ENCODE data around the gene KLHL42. TPM values are rescaled to one million over a fixed set of nuclear protein-coding genes. Genes with fewer than 3 reads are reported as not detected.
"Not testable (repeated sequence)": the region's sequence is repeated elsewhere in the genome, so short reads cannot be mapped to it uniquely, and the experiment has no call there.

The KLHL42 gene
- total RNA-seq, 1 donor = 42.0 TPM

DNA sequence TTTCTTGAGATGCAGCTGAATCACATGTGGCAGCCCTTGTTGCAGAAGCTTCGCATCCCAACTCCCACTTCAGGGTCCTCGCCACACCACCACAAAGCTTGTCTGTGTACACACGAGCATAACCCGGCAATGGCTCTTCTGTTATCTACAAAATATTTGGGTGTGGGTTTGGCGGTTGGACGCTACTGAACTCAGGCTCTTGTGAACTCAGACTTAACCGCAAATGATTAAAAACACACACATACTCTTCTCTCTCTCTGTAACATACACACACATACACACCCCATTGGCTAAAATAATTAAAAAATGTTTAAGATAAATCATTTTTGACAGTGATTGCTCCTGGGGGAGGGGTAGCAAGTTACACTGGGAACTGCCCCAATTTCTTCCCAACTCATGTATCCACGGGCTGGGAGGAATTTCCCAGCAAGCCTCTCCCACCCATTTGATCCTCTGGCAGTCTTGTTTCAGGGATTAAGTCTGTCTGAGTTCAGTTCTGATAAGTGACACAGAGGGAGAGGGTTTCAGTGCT is 63.7 kb downstream of the KLHL42 start:
- H3K36me3 ChIP-seq (ENCODE audit: insufficient read depth, low read length) = no peaks in the 10 kb centered on the region
- H3K9me3 ChIP-seq (ENCODE audit: low read depth, low read length) = no peaks in the 10 kb centered on the region
- no peak overlapping the region for H3K27ac ChIP-seq (ENCODE audit: low read depth, low read length)
- TF ChIP-seq, protein P1, sequence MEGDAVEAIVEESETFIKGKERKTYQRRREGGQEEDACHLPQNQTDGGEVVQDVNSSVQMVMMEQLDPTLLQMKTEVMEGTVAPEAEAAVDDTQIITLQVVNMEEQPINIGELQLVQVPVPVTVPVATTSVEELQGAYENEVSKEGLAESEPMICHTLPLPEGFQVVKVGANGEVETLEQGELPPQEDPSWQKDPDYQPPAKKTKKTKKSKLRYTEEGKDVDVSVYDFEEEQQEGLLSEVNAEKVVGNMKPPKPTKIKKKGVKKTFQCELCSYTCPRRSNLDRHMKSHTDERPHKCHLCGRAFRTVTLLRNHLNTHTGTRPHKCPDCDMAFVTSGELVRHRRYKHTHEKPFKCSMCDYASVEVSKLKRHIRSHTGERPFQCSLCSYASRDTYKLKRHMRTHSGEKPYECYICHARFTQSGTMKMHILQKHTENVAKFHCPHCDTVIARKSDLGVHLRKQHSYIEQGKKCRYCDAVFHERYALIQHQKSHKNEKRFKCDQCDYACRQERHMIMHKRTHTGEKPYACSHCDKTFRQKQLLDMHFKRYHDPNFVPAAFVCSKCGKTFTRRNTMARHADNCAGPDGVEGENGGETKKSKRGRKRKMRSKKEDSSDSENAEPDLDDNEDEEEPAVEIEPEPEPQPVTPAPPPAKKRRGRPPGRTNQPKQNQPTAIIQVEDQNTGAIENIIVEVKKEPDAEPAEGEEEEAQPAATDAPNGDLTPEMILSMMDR (IDR thresholded peaks at IDR 0.05; ENCODE audit: extremely low read depth, low read depth, low read length) = no peak
- H3K79me2 ChIP-seq (ENCODE audit: insufficient read depth, low read length) = no peaks in the 10 kb centered on the region
- H4K20me1 ChIP-seq (ENCODE audit: insufficient read depth, low read length) = no peaks in the 10 kb centered on the region
- peak overlapping the region; percentile 63 for H3K4me2 ChIP-seq (ENCODE audit: insufficient read depth, low read length)
- H2AFZ ChIP-seq (ENCODE audit: low read length) = no peak overlapping the region
- DNase-seq (ENCODE audit: insufficient read length, low spot score, missing footprints) = no peak
- no peak overlapping the region for H3K4me3 ChIP-seq (ENCODE audit: insufficient read depth, low read length)
- peaks cover 8% of the 10 kb centered on the region for H3K4me1 ChIP-seq (ENCODE audit: insufficient read depth, low read length)
- H3K27me3 ChIP-seq (ENCODE audit: insufficient read depth, low read length) = no peaks in the 10 kb centered on the region

DNA sequence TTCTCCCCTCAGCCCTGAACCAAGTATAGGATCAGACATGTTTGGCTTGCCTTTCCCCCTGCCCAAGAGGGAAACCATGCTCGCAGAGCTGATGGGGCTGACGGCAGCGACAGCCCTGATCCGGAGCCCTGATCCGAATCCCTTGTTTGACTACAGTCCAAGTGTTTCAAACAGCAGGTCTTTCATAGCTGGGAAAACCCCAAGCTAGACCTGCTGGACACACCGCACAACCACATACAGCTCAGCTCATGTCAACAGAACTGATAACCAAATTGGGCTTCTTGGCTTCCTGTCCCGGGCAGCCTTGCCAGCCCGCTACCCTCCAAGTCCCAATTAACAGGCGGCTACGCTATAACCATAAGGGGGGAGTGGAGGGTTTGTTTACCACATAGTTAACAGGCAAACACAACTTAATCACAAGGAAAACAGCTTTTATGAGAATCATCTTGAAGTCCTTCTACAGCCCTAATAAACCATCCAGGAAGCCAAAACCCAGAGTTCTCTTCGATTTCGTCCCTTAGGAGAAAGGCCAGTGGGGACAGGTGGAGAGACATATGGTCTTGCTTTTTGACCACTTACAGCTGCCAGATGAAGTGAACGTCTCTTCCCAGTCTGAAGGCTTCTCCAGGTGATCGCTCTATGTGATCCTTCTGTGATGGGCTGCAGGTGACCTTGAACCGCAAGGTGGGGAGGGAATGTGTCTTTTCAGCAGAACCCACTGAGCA is 64.5 kb downstream of the KLHL42 start:
- H3K4me2 ChIP-seq (ENCODE audit: insufficient read depth, low read length) = peak overlapping the region; percentile 63
- TF ChIP-seq, protein P1 (IDR thresholded peaks at IDR 0.05; ENCODE audit: extremely low read depth, low read depth, low read length) = no peak

DNA sequence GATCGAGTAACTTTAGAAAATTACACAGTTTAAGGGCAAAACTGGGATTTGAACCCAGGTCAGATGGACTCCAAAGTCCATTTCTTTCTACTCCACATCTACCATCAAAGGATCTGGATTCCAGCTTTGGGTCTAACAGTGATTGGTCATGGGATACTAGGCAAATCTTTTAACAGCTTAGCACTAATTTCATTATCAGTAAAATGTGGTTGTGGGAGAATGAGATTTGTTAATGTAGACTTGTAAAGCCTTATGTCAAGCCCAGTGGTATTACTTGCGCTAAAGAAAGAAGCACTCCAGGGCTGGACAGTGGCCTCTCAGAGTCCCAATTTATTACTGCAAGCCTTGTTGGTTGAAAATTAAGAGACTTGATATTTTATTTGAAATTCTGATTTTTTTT is 65.2 kb downstream of the KLHL42 start:
- Histone ChIP-seq H3K36me3 (ENCODE audit: insufficient read depth, low read length) (no peaks in the 10 kb centered on the region), H3K9me3 (ENCODE audit: low read depth, low read length) (no peaks in the 10 kb centered on the region), H2AFZ (ENCODE audit: low read length) (no peak overlapping the region), H3K4me3 (ENCODE audit: insufficient read depth, low read length) (no peak overlapping the region), H3K79me2 (ENCODE audit: insufficient read depth, low read length) (no peaks in the 10 kb centered on the region), H3K4me1 (ENCODE audit: insufficient read depth, low read length) (peaks cover 8% of the 10 kb centered on the region), H3K27ac (ENCODE audit: low read depth, low read length) (no peak overlapping the region), H4K20me1 (ENCODE audit: insufficient read depth, low read length) (no peaks in the 10 kb centered on the region), H3K27me3 (ENCODE audit: insufficient read depth, low read length) (no peaks in the 10 kb centered on the region), H3K4me2 (ENCODE audit: insufficient read depth, low read length) (no peak overlapping the region)
- TF ChIP-seq, protein P1 (IDR thresholded peaks at IDR 0.05; ENCODE audit: extremely low read depth, low read depth, low read length) = no peak
- DNase-seq (ENCODE audit: insufficient read length, low spot score, missing footprints) = no peak

More for the DNA sequence above, 64.5 kb downstream of the KLHL42 start:
- peak overlapping the region; percentile 13 for H3K4me3 ChIP-seq (ENCODE audit: insufficient read depth, low read length)
- no peaks in the 10 kb centered on the region for H3K79me2 ChIP-seq (ENCODE audit: insufficient read depth, low read length)
- H2AFZ ChIP-seq (ENCODE audit: low read length) = peak overlapping the region; percentile 72
- H3K27ac ChIP-seq (ENCODE audit: low read depth, low read length) = no peak overlapping the region
- no peaks in the 10 kb centered on the region for H4K20me1 ChIP-seq (ENCODE audit: insufficient read depth, low read length)
- no peak for DNase-seq (ENCODE audit: insufficient read length, low spot score, missing footprints)
- H3K36me3 ChIP-seq (ENCODE audit: insufficient read depth, low read length) = no peaks in the 10 kb centered on the region
- peaks cover 8% of the 10 kb centered on the region for H3K4me1 ChIP-seq (ENCODE audit: insufficient read depth, low read length)
- H3K27me3 ChIP-seq (ENCODE audit: insufficient read depth, low read length) = no peaks in the 10 kb centered on the region
- H3K9me3 ChIP-seq (ENCODE audit: low read depth, low read length) = no peaks in the 10 kb centered on the region

DNA sequence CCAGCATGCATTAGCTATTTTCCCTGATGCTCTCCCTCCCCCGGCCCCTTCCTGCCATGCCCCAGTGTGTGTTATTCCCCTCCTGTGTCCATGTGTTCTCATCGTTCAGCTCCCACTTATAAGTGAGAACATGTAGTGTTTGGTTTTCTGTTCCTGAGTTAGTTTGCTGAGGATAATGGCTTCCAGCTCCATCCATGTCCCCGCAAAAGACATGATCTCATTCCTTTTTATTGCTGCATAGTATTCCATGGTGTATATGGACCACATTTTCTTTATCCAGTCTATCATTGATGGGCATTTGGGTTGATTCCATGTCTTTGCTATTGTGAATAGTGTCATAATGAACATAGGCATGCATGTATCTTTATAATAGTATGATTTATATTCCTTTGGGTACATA is 65.7 kb downstream of the KLHL42 start:
- H3K27me3 ChIP-seq (ENCODE audit: insufficient read depth, low read length); H3K36me3 ChIP-seq (ENCODE audit: insufficient read depth, low read length); H3K79me2 ChIP-seq (ENCODE audit: insufficient read depth, low read length); DNase-seq (ENCODE audit: insufficient read length, low spot score, missing footprints); H3K4me2 ChIP-seq (ENCODE audit: insufficient read depth, low read length); H3K4me1 ChIP-seq (ENCODE audit: insufficient read depth, low read length); H3K9me3 ChIP-seq (ENCODE audit: low read depth, low read length); H3K4me3 ChIP-seq (ENCODE audit: insufficient read depth, low read length); H3K27ac ChIP-seq (ENCODE audit: low read depth, low read length); H4K20me1 ChIP-seq (ENCODE audit: insufficient read depth, low read length); H2AFZ ChIP-seq (ENCODE audit: low read length): not testable (repeated sequence)

DNA sequence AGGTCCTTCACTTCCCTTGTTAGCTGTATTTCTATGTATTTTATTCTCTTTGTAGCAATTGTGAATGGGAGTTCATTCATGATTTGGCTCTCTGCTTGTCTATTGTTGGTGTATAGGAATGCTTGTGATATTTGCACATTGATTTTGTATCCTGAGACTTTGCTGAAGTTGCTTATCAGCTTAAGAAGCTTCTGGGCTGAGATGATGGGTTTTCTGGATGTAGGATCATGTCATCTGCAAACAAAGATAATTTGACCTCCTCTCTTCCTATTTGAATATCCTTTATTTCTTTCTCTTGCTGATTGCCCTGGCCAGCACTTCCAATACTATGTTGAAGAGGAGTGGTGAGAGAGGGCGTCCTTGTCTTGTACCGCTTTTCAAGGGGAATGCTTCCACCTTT is 67.3 kb downstream of the KLHL42 start:
- not testable (repeated sequence) for H3K4me2 ChIP-seq (ENCODE audit: insufficient read depth, low read length); H3K4me1 ChIP-seq (ENCODE audit: insufficient read depth, low read length); DNase-seq (ENCODE audit: insufficient read length, low spot score, missing footprints); H3K36me3 ChIP-seq (ENCODE audit: insufficient read depth, low read length); H3K9me3 ChIP-seq (ENCODE audit: low read depth, low read length); H4K20me1 ChIP-seq (ENCODE audit: insufficient read depth, low read length); H3K27ac ChIP-seq (ENCODE audit: low read depth, low read length); H3K27me3 ChIP-seq (ENCODE audit: insufficient read depth, low read length); H2AFZ ChIP-seq (ENCODE audit: low read length); H3K4me3 ChIP-seq (ENCODE audit: insufficient read depth, low read length); H3K79me2 ChIP-seq (ENCODE audit: insufficient read depth, low read length)

Measured in osteoblast (primary cell).